GM21423 (cell line): ENCODE data around the gene ZNF248.

Source experiments
- ATAC-seq: cut with Tn5 transposase; IDR thresholded peaks from one replicate; pipeline ENCODE4 v1.9.1; 2021; ENCODE audit warnings: mild to moderate bottlenecking, moderate library complexity; ENCODE audit not compliant: unreplicated experiment

Gene ZNF248

DNA sequence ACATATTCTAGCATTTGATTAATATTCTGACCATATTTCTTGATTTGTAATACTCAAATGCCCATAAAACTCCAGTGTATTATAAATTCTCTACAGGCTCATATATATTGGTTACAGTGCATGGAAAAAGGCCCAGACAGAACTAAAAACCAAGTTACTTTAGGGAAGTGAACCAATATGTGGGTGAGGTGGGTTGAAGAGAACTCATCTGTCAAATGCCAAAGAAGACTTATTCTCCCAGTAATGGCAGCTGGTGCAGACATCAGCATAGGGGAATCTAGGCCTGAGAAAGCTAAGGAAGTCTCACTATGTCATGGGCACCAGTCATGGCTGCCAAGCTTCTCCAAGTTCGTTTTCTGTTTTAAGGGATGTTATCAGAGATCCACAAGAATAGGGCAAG lies 30.6 kb downstream of the ZNF248 start:
- ATAC-seq = no peak

DNA sequence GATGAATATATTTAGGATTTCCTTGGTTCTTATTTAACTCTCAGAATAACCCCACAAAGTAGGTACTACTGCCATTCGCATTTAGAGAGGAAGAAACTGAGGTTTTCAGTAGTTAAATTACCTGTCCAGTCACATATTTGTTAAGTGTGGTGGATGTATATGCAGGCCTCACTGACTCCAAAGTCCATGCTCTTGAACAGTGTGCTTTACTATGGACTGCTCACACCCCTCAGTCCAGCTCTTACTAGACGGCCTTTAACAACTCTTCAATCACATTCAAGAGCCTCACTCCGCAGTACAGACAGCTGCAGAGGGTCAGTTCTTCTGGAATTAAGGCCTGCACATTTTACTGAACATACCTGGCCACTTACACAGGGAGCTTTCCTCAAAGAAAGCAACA lies 36.2 kb downstream of the ZNF248 start:
- ATAC-seq = no peak

DNA sequence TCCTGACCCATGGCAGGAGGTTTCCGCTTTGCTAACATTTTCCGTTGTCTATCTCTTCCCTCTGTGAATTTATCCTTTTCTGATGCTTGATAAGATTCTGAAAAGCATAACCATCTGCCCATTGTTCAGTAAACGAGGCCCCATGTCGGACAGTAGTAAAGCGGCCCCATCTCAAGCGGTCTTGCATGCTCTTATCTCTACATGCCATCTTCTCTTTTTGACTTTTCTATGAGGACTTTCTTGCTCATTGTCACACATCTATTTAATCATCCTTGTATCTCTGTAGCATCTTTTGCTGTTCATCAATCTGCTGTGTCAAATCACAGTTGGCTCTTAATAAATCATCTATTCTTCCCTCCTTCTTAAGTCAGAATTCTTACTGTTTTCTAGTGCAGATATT lies 37.6 kb downstream of the ZNF248 start:
- no peak for ATAC-seq

DNA sequence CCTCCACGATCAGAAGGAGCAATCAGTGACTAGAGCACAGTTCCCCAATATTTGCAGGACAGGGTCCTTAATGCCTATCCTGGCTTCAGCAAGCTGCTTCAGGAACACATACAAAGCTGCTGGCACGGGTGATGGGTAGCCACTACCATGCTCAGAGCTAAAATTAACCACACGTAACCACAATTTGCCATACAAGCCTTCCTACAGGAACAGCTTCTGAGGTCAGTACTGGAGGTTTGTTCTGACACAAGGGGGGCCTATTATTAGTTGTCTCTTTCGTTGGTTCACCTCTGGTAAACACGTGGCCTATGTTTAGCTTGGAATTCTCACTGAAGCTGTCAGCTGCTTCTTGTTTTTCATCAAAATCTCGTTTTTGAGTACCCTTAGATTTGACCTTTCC lies 41.1 kb downstream of the ZNF248 start:
- no peak for ATAC-seq

DNA sequence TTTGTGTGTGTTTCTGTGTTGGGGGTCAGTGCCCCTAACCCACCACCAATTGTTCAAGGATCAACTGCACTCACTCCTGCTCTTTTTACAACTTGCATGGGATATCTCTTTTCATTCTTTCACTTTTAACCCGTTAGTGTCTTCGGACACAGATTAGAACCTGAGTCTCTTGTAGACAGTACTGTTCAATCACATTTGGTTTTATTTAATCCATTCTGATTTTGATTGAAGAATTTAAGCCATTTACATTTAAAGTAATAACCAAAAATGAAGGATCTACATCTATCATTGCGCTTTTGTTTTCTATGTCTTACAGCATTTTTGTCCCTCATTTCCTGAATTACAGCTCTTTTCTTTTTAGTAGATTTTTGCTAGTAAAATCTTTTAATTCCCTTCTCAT lies 43.6 kb downstream of the ZNF248 start:
- ATAC-seq = no peak

DNA sequence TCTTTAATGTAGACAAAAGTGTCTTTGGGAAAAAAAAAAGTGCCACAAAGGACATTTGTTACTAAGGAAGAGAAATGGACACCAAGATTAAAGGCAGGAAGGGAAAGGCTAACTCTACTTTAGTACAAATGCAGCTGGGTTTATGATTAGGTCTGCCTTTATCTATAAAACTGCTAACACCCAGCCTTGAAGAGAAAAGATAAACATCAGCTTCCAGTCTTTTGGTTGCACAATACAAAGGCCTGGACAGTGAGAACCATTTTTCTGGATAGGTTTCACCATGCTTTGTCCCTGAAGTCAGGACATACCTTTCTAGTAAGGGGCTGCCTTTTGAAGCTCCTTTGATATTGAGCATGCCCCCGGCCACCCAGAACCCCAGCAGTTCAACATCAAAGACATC lies 45.1 kb downstream of the ZNF248 start:
- no peak for ATAC-seq

DNA sequence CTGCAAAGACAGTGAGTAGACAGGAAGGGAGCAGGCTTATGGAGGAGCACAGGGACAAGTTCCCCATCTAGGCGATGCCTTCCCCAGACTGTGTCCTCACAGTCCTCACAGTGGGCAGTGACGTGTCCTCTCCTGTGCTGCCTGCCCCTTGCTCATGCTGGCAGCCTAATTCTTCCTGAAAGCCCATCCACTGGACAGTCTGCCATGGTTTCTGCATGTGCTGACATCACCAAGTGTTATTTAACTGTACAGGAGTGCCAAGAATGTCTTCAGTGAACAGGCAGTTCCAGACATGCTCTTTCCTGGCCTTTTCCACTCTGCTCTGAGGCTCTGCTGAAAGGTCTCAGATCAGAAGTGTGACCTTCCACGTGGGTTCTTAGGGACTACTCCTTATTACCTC lies 54.1 kb downstream of the ZNF248 start:
- ATAC-seq = no peak

DNA sequence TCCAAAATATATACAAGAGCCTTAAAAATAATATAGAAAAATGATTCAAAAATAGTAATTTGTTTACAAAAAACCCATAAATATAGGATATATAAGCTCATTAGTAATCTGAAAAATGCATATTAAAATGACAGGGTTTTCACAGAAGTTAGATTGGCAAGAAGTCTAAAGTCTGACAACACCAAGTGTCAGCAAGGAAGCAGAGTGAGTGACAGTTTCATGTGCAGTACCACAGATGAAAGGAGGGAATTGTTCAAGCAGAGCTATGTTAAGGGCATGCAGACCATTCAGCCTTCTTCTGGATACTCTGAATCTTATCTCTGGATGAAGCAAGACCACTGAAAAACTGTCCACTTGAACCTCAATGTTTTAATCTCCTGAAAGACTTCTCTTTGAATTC lies 55.9 kb downstream of the ZNF248 start:
- no peak for ATAC-seq

DNA sequence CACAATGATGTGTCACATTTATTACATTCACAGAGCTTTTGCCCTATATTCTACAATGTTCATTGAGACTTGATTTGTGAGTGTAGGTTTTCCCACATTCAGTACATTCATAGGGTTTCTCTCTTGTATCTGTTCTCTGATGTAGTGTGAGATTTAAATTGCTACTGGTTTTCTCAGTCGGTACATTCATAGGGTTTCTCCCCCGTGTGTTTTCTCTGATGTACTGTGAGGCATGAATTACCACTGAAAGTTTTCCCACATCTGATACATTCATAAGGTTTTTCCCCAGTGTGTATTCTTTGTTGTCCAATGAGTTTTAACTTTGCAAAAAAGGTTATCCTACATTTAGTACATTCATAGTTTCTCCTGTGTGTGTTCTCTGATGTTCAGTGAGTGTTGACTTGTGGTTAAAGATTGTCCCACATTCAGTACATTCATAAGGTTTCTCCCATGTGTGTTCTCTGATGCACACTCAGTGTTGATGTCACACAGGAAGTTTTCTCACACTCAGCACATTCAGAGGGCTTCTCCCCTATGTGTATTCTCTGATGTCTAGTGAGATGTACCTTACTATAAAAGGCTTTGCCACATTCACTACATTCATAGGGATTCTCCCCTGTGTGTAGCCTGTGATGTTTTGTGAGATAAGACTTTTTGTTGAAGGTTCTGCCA lies 63.0 kb downstream of the ZNF248 start:
- no peak for ATAC-seq

DNA sequence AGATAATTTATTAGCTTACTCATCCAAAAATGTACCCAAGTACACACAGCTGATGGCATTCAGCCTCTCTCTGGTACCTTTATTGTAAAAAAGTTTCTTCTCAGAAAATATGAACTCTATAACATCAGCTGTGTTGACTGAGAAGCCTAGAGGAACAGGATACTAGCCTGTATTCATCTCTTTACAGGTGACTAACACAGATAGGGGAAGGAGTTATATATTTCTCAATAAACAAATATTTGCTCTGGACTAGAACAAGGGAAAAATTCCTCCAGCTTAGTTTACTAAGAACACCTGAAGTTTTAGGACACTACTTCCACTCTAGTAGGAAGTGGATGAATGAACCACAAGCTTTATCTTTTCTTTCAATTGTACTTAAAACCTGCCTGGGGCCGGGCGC lies 67.8 kb downstream of the ZNF248 start:
- ATAC-seq = no peak

DNA sequence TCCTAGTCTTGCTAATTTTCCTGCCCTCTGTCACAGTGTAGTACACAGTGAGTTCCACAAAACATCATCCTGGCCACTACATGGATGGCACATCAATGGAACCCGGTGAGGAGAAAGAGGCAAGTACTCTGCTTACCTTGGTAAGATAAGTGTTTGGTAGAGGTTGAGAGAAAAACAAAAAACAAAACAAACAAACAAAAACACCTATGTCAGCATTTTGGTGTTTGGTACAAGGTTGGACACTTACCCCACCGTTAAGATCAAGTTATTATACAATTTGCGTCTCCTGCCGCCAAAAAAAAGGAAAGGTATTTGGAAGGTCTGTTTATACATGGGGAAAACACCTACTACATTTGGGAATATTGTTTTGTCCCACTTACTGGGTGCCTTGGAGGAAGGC lies 72.7 kb downstream of the ZNF248 start:
- no peak for ATAC-seq

DNA sequence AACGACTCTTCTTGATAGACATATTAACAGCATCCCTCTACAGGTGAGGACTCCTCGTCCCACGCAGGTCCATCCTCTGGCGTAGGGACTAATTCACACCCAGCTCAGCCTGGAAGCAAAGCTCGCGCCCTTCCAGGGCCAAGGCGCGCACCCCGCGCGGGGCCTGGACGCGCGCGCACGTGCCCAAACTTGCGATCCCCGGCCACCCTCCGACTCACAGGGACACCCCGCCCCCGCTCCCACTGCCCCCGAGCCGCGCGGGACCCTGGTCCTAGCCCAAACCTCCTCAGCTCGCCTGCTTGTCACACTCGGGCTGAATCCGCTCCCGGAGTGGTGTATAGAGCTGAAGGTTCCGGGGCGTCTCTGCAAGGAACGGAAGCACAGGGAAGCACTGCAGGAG lies 76.9 kb downstream of the ZNF248 start:
- no peak for ATAC-seq

DNA sequence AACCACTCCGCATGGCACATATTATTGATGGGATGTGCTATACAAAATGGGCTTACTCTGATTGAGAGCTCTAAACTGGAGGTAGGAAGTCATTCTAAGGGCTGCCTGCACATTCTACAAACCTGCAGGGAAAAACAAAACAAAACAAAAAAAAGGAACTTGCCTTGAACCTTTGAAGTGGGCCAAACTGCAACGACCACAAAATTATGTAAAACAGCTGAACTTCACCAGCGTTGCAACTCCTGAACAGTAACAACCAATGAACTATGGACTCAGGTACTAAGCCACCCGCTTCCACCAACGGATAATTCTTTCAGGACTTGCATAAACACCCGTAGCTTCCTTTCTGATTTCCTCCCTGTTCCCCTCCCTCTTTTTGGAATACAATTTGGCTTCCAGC lies 80.4 kb downstream of the ZNF248 start:
- ATAC-seq = no peak

DNA sequence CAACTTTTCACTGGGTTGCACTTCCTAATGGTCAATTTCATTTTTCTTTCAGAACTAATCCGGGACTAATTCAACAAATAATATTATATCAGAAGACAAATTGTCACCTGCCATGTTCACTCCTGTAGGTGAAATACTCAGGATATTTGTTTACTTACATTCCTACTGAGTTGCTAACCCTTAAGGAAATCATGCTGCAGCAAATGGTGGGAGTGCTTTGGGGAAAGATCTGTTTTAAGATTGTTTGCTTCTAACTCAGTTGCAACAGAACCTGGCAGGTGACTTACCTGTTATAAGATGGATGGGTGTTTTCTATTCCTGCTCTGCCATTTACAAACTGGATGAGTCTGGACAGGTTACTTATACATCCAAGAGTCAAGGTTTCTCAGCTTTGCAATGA lies 81.8 kb downstream of the ZNF248 start:
- no peak for ATAC-seq

DNA sequence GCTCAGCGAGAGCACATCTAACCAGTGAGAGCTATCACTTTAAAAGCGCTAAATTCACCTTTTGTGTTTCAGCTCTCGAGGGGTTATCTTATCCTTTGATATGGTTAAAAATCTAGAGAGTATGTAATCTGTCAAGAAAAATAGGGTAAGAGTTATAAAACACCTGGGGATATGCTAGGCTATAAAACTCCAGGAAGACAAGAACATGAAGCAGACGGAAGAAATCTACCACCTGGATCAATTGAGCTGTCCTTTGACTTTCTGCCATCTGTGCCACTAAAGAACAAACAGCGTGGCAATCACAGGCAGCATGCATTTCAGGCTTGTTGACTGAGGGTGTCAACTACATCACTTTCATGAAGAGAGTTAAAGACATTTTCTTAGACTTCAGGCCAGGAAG lies 83.1 kb downstream of the ZNF248 start:
- no peak for ATAC-seq

DNA sequence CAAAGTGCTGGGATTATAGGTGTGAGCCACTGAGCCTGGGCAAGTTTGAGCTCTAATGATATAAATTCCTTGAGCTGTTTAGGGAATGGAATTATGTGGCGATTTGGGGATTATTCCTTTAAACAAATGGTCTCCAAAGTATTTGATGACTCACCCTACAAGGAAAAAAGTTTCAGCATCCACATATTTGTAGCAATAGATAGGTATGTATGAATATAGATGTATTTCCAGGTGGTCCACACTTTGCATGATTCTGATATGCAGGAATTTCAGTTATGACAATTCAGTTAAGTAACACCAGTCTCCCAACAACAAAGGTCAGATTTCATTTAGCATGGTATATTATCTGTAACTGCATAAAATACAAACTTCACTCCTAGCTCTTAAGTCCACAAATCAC lies 92.2 kb downstream of the ZNF248 start:
- no peak for ATAC-seq

DNA sequence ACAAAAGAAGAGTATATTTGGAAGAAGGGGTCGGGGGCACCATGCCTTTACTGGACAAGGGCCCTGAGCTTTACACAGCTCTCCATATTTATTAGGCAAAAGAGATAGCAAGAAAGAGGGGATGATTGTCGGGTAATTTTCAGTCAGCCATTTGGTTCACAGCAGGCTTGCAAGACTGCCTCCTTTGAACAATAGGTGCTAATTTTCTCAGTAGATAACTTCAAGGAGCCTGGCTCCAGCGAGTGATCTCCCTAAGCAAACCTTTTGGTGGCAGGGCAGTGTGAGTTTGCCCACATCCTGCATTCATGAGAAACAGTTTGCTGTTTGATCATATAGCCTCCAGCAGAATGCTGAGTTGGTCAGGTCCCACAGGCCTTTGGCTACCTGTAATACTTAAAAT lies 94.3 kb downstream of the ZNF248 start:
- ATAC-seq = no peak

DNA sequence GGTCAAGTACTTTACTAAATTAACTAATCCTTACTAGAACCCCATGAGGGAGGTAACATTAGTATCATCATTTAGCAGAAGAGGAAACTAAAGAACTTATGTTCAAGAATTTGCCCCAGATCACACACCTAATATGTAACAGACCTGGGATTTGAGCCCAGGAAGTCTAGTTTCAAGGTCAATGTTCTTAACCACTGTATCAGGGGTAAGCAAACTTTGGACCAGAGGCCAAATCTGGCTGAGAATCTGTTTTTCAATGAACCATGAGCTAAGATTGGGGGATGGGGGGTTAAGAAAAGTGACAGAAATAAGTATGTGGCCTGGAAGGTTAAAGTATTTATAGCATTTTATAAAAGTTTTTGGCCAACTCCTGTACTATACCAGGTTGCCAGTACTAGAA lies 95.1 kb downstream of the ZNF248 start:
- ATAC-seq = no peak

DNA sequence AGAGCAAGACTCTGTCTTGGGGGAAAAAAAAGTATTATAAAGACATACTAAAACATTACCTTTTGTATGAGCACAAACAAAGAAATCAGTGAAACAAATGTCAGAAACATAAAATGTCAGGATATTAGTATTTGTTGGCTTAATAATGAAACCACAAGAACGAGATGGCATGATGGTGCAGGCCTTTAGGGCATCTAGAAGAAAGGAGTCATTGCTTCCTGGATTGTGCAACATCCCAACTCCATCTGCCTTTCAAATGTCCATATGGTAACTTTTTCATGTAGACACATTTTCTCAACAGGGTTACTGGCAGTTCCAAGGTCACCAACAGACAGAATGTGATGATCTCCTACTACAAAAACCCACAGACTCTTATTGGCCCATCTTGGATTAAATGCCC lies 96.6 kb downstream of the ZNF248 start:
- ATAC-seq = no peak

DNA sequence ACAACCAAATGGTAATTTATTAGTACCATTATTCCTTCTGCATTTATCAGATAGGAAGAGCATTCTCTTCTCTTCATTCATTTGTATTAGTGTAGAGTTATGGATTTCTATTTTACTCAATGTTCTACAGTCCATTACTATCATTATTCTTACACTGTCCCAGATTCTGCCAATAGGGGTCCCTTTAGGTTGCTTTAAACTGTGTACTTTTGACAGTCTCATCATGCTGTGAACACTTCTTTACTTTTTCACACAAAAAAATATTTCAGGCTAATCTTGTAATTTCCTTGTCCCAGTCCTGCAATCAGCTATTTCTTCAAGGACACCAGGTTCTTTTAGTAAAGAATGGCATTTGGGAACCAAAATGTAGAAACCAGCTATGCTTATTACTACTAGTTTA lies 99.3 kb downstream of the ZNF248 start:
- ATAC-seq = no peak

DNA sequence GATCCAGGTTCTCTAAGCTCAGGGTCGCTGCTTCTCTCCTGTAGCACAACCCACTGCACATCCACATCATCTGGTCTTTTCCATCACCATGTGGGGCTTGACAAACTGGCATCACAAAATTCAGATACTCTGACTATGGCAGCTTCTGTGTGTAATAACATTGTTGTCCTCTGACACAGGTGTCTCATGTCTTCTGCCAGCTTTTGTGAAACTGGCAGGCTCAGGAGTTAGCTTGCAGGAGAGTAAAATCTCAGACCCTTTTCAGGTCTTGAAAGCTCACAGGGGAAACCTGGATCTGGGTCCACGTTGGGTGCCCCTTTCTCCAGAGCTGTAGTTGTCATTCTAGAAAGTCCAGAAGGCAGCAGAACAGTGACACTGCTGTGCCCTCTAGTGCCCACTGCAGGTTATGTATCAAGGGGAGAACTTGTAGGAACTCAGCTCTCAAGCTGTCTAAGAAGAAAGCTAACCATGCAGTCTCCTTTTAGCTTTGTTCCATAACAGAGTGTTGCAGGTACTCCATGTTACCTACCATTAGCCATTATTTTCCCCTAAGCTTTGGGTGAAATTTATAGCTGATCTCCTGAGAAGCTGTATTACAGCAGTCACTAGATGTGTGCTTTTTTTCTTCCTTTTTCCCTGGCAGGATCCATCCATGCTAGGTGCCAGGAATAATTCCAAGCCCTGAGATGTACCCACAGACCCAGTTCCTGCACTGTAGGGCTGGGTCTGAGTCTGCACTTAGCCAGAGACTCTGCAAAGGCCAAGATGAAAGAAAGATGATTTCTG lies 102.7 kb downstream of the ZNF248 start:
- no peak for ATAC-seq

DNA sequence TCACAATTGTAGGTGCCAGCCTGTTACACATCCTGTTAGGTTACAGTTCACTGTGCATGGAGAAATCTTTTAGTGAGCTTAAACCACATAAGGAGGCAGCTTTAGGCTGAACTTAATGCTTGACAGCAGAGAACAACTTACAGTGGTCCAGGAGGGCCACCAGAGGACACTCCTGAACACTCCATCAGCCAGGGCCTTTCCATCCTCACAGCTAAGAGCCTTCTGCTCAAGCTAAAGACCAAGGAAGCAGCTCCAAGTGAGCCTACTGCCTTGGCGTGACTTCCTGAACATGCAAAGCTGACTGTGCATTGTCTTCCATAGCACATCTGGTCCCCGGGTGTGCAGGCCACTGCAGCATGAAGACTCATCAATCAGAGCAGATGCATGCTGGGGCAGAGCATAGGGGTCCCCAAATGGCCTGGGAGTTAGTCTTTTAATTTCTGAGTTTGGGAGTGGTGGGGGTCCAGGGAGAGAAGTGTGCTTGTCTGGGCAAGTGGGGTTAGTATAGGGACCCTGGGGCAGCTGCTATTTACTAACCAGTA lies 105.0 kb downstream of the ZNF248 start:
- no peak for ATAC-seq

DNA sequence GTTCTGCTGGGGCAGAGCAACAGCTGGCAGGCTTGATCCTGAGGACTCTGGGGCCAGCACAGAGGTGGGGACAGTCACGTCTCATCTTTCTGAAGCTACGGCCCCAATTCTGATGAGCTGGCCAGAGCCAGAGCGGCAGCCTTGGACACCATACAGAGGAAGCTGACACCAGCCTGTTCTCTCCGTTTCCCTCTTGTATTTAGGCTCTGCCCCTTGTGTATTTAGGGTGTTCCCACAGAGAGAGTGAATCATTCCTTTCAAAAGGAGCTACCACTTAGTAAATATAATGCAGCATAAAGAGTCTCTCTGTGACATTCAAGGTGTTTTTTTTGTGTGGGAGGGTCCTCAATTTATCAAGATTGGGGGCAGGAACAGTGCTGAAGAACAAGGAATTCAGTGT lies 109.2 kb downstream of the ZNF248 start:
- ATAC-seq = no peak
